OCI-LY7 (cell line): ENCODE results near the gene SIX3.

Experiments used
- EZH2phosphoT487 ChIP-seq: fragments of 200-600 bp; sonication (generic); IDR thresholded peaks from 2 replicates; pipeline ENCODE4 v1.6.1; 2018; ENCODE audit warnings: low read depth, borderline replicate concordance, mild to moderate bottlenecking, mixed run types, antibody characterized with exemption, low read length, moderate library complexity, mixed read lengths
- TF ChIP-seq, protein P1 (sequence below): fragments of 200-600 bp; sonication (generic); conservative IDR thresholded peaks from 2 replicates; pipeline ENCODE4 v1.5.1; 2014; ENCODE audit warnings: mild to moderate bottlenecking, antibody characterized with exemption, low read length, moderate library complexity, mixed read lengths

DNA sequence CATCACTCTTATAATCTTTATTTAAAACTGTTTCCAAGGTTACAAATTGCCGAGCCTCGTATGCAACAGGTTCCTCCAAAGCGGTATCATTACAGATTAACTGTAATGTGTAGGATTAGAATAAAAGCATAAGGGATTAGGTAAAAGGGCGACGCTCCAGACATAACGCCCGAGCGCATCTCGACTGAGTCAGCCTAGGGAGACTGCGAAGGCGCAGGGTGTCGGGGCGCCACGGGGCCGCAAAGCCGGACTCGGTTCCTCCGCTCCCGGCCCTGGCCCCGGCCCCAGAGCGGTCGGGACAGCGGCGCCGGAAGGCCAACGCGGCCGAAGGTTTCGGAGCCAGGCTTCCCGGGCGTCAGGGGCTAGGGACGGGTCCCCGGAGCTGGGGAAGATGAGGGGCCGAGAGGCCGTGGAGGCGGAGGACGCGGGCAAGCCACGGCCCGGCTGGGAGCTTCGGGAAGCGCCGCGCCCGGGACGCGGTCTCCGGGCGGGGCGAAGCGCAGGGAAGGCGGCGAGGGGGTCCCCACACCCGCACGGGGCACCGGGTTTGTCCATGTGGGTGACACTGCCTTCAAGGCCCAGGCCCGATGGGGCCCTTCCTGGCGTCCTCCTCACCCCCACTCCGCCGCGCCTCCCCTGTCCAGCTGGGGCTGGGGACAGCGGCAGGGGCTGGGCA, 12.9 kb upstream of the SIX3 start:
- TF ChIP-seq, protein P1, sequence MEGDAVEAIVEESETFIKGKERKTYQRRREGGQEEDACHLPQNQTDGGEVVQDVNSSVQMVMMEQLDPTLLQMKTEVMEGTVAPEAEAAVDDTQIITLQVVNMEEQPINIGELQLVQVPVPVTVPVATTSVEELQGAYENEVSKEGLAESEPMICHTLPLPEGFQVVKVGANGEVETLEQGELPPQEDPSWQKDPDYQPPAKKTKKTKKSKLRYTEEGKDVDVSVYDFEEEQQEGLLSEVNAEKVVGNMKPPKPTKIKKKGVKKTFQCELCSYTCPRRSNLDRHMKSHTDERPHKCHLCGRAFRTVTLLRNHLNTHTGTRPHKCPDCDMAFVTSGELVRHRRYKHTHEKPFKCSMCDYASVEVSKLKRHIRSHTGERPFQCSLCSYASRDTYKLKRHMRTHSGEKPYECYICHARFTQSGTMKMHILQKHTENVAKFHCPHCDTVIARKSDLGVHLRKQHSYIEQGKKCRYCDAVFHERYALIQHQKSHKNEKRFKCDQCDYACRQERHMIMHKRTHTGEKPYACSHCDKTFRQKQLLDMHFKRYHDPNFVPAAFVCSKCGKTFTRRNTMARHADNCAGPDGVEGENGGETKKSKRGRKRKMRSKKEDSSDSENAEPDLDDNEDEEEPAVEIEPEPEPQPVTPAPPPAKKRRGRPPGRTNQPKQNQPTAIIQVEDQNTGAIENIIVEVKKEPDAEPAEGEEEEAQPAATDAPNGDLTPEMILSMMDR, result no peak
- no peak for TF ChIP-seq EZH2phosphoT487
